Endothelial cell of umbilical vein (primary cell): ENCODE measurements around the gene MPG.

ENCODE experiments used
- EZH2 ChIP-seq: IDR thresholded peaks from 2 replicates; pipeline ENCODE4 v1.6.1; 2012; ENCODE audit warnings: borderline replicate concordance, low read depth, mild to moderate bottlenecking, moderate library complexity, low read length, inconsistent platforms; ENCODE audit not compliant: severe bottlenecking
- FOS ChIP-seq: IDR thresholded peaks from 2 replicates; pipeline ENCODE4 v1.6.1; 2011; ENCODE audit warnings: mild to moderate bottlenecking, low read length, moderate library complexity, borderline replicate concordance; ENCODE audit not compliant: insufficient read depth
- GATA2 ChIP-seq: IDR thresholded peaks from 2 replicates; pipeline ENCODE4 v1.7.0; 2011; ENCODE audit warnings: low read depth, mild to moderate bottlenecking, moderate library complexity, mixed read lengths, low read length; ENCODE audit not compliant: insufficient read length, insufficient read depth
- JUN ChIP-seq: IDR thresholded peaks from 2 replicates; pipeline ENCODE4 v1.6.1; 2011; ENCODE audit warnings: borderline replicate concordance, low read depth; ENCODE audit not compliant: insufficient read length, insufficient read depth
- MYC ChIP-seq: IDR thresholded peaks from one replicate; pipeline ENCODE4 v1.6.1; 2011; ENCODE audit warnings: mild to moderate bottlenecking, low read depth, low read length
- POLR2A ChIP-seq: IDR thresholded peaks from 2 replicates; pipeline ENCODE4 v1.6.1; 2012; ENCODE audit warnings: low read depth, mild to moderate bottlenecking, control low read depth, low read length
- POLR2AphosphoS5 ChIP-seq: IDR thresholded peaks from 2 replicates; pipeline ENCODE4 v1.6.1; 2012; ENCODE audit warnings: low read depth, mild to moderate bottlenecking, control low read depth, low read length, moderate library complexity; ENCODE audit not compliant: insufficient read depth
- TF ChIP-seq, protein P1 (sequence below), 2 donors: IDR thresholded peaks; 1 replicate in 1 of 2; 2 replicates in 1 of 2; pipeline ENCODE4 v1.5.1; 2011; ENCODE audit warnings: low read length in 2 of 2, mild to moderate bottlenecking in 2 of 2, moderate library complexity in 2 of 2, control low read depth in 1 of 2, inconsistent platforms in 1 of 2, low read depth in 1 of 2; ENCODE audit not compliant: insufficient read depth in 1 of 2; ENCODE audit errors: extremely low read depth in 1 of 2
- TF ChIP-seq, protein P2 (sequence below): IDR thresholded peaks from 2 replicates; pipeline ENCODE4 v1.6.1; 2011; ENCODE audit not compliant: insufficient read depth, insufficient read length

DNA sequence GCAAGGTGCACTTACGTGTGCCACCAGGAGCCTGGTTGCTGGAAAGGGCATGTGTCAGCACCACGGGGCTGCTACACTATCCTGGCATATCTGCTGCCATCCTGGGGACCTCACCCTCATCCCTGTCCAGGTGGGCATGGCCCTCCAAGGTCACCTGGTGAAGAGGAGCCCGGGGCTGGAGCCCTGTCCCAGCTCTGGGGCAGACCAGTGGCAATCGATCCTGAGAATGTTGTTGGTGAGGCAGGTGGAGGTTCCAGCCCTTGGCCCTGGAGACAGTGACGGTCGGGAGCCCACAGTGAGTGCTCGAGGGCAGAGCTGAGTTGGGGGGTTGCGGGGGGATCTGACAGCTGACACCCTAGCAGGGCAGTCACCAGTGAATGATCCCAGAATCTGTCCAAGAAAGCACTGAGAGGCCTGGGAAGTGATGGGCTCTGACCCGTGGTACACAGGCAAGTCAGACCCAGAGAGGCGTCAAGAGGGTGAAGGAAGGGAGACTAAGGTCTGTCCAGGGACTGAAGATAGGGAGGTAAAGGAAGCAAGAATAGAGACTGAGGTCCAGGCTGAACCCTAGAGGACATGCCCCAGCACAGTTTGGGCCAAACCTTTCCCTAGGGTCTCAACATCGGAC is 42.2 kb upstream of the MPG start:
- TF ChIP-seq POLR2A (no peak), MYC (no peak), EZH2 (no peak), POLR2AphosphoS5 (no peak), FOS (no peak), GATA2 (no peak), JUN (no peak)
- TF ChIP-seq, protein P1, sequence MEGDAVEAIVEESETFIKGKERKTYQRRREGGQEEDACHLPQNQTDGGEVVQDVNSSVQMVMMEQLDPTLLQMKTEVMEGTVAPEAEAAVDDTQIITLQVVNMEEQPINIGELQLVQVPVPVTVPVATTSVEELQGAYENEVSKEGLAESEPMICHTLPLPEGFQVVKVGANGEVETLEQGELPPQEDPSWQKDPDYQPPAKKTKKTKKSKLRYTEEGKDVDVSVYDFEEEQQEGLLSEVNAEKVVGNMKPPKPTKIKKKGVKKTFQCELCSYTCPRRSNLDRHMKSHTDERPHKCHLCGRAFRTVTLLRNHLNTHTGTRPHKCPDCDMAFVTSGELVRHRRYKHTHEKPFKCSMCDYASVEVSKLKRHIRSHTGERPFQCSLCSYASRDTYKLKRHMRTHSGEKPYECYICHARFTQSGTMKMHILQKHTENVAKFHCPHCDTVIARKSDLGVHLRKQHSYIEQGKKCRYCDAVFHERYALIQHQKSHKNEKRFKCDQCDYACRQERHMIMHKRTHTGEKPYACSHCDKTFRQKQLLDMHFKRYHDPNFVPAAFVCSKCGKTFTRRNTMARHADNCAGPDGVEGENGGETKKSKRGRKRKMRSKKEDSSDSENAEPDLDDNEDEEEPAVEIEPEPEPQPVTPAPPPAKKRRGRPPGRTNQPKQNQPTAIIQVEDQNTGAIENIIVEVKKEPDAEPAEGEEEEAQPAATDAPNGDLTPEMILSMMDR (IDR thresholded peaks at IDR 0.05; ENCODE audit: extremely low read depth in 1 of 2, insufficient read depth in 1 of 2, low read depth in 1 of 2, low read length in 2 of 2), result no peak
- TF ChIP-seq, protein P2, sequence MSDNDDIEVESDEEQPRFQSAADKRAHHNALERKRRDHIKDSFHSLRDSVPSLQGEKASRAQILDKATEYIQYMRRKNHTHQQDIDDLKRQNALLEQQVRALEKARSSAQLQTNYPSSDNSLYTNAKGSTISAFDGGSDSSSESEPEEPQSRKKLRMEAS, result no peak
